Forelimb muscle (tissue), 1 donor: ENCODE results near the gene TUBB. TPM values are rescaled to one million over a fixed set of nuclear protein-coding genes. Genes with fewer than 3 reads are reported as not detected.
"Not testable (repeated sequence)": the region's sequence is repeated elsewhere in the genome, so short reads cannot be mapped to it uniquely, and the experiment has no call there.

Experiments
- DNase-seq: peaks from one replicate; pipeline ENCODE4 v3.0.0-alpha.2; 2013; ENCODE audit warnings: low read depth
- polyA plus RNA-seq: library from polyadenylated mRNA; unstranded; fragments of 120-200 nt; gene quantifications from one replicate; pipeline ENCODE4 v1.2.1, GENCODE V29; 2013; ENCODE audit not compliant: insufficient read length

TUBB gene
- polyA plus RNA-seq, 1 donor = 663 TPM

DNA sequence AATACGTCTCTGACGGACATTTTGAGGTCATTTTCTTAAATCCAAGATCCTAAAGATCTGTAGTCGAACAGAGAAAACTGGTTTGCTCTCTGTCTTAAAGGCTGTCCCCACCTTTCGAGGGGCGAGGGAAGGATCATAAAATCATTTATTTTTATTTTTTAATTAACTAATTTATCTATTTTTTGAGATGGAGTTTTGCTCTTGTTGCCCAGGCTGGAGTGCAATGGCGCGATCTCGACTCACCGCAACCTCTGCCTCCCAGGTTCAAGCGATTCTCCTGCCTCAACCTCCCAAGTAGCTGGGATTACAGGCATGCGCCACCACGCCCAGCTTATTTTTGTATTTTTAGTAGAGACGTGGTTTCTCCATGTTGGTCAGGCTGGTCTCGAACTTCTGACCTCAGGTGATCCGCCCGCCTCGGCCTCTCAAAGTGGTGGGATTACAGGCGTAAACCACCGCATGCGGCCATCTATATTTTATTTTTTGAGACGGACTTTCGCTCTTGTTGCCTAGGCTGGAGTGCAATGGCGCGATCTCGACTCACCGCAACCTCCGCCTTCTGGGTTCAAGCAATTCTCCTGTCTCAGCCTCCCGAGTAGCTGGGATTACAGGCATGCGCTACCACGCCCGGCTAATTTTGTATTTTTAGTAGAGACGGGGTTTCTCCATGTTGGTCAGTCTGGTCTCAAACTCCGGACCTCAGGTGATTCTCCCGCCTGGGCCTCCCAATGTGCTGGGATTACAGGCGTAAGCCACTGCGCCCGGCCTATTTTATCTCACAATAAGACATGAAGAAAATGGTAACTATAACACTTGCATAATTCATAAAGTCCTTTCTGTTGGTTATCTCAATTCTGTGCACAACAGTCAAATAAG is 2.1 kb upstream of the TUBB start:
- DNase-seq = not testable (repeated sequence)

DNA sequence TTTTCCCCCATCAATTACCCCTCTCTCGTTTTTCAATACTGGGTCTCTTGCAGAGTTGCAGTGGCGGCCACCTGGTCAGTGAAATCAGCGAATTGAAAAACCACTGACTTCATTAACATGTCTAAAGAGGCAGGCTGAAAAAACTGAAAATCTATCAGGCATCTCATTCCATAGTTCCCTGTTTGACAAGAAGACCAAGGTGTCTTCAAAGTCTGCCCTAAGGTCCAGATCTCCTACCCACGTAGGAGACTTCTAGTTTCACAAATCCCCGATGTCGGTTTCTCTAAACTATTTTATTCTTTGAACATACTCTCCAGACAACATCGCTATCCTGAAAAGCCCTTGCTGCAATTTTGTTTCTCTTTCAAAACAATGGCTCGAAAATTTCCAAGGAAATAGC is 796 bp upstream of the TUBB start:
- no peak for DNase-seq

DNA sequence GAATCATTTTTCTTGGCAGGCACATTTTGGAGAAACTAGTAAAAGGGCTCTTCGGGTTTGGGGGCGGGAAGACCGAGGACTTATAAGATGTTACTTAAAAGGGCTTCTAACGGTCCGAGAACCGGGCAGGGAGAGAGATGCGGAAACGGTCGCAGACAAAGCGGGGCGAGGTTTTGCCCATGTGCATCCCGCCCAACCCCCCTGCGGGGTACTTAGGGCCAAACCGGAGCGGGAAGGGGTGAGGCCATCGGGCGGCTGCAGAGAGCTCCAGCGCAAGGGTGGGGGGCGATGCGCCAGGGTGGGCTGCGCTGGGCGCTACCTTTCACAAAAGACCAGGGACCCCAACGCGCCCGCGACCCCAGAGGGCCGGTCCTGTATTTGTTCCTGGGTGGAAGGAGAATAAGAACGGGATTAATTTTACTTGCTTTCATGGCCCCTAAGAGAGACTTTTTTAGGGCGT is 616 bp downstream of the TUBB start:
- no peak for DNase-seq

DNA sequence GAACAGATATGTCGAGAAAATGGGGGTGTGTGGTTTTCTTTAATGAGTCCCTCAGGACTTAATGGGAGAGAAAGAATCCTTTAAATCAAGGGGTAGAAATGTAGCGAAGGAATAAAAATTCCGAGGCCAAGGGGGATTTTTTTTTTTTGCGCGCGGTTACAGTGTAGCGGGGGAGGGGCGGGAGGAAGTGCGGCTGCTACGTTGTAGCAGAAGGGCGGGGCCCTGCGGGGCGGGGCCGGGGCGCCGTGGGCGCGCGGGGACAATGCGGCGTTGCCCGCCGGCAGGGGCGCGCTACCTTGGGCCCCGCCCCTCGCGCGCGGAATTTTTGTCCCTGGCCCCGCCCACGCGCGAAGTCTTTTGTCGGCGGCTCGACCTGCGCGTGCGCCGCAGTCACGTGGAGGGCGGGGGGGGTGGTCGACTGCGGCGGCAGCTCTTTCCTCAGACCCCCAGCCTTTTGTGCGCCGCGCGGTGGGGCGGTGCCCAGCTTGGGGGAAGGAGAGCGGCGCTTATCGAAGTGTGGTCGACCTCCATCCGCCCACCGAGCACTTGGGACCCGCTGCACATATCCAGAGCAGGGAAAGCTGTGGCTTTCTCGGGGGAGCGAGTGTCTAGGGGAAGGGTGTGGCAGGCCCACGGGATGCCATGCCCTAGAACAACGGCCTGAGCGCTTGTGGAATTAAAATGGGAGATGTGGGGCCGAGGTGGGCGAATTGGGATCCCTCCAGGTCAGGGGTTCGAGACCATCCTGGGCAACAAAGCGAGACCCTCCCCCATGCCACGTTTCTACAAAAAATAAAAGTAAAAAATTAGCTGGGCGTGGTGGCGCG is 1.3 kb downstream of the TUBB start:
- peak; percentile 70 for DNase-seq

DNA sequence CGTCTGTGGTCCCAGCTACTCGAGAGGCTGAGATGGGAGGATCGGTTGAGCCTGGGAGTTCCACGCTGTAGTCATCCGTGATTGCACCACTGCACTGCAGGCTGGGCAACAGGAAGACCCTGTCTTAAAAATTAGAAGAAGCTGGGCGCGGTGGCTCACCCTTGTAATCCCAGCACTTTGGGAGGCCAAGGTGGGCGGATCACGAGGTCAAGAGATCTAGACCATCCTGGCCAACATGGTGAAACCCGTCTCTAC is 1.8 kb downstream of the TUBB start:
- not testable (repeated sequence) for DNase-seq

DNA sequence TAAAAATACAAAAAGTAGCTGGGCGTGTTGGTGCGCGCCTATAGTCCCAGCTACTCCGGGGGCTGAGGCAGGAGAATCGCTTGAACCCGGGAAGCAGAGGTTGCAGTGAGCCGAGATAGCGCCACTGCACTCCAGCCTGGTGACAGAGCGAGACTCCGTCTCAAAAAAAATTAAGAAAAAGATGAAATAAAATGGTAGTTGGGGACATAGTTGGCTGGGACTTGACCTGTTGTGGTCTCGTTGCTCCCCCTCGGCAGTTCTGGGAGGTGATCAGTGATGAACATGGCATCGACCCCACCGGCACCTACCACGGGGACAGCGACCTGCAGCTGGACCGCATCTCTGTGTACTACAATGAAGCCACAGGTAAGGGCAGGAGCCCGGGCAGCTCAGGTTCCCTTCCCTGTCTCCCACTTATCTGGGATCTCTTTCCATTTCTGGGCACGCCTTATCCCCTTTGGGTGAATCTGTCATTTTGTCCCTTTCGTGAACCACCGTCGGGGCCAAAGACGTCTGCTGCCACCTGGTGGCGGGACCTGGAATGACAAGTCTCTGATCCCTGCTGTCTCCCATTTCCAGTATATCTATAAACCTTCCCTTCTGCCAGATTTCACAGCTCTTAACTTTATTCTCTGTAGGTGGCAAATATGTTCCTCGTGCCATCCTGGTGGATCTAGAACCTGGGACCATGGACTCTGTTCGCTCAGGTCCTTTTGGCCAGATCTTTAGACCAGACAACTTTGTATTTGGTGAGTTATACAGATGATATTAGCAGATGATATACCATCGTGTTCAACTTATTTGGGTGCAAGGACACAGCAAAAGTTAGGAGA is 2.3 kb downstream of the TUBB start:
- no peak for DNase-seq

DNA sequence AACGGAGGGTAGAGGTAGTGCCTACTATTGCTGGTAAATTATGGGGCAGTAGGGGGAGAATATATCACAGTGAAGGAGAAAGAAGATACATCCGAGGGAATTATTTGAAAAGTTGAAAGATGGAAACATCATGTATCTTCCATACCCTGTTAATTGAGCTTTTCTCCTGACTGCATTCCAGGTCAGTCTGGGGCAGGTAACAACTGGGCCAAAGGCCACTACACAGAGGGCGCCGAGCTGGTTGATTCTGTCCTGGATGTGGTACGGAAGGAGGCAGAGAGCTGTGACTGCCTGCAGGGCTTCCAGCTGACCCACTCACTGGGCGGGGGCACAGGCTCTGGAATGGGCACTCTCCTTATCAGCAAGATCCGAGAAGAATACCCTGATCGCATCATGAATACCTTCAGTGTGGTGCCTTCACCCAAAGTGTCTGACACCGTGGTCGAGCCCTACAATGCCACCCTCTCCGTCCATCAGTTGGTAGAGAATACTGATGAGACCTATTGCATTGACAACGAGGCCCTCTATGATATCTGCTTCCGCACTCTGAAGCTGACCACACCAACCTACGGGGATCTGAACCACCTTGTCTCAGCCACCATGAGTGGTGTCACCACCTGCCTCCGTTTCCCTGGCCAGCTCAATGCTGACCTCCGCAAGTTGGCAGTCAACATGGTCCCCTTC is 3.1 kb downstream of the TUBB start:
- DNase-seq = not testable (repeated sequence)

DNA sequence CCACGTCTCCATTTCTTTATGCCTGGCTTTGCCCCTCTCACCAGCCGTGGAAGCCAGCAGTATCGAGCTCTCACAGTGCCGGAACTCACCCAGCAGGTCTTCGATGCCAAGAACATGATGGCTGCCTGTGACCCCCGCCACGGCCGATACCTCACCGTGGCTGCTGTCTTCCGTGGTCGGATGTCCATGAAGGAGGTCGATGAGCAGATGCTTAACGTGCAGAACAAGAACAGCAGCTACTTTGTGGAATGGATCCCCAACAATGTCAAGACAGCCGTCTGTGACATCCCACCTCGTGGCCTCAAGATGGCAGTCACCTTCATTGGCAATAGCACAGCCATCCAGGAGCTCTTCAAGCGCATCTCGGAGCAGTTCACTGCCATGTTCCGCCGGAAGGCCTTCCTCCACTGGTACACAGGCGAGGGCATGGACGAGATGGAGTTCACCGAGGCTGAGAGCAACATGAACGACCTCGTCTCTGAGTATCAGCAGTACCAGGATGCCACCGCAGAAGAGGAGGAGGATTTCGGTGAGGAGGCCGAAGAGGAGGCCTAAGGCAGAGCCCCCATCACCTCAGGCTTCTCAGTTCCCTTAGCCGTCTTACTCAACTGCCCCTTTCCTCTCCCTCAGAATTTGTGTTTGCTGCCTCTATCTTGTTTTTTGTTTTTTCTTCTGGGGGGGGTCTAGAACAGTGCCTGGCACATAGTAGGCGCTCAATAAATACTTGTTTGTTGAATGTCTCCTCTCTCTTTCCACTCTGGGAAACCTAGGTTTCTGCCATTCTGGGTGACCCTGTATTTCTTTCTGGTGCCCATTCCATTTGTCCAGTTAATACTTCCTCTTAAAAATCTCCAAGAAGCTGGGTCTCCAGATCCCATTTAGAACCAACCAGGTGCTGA is 3.9 kb downstream of the TUBB start:
- not testable (repeated sequence) for DNase-seq

DNA sequence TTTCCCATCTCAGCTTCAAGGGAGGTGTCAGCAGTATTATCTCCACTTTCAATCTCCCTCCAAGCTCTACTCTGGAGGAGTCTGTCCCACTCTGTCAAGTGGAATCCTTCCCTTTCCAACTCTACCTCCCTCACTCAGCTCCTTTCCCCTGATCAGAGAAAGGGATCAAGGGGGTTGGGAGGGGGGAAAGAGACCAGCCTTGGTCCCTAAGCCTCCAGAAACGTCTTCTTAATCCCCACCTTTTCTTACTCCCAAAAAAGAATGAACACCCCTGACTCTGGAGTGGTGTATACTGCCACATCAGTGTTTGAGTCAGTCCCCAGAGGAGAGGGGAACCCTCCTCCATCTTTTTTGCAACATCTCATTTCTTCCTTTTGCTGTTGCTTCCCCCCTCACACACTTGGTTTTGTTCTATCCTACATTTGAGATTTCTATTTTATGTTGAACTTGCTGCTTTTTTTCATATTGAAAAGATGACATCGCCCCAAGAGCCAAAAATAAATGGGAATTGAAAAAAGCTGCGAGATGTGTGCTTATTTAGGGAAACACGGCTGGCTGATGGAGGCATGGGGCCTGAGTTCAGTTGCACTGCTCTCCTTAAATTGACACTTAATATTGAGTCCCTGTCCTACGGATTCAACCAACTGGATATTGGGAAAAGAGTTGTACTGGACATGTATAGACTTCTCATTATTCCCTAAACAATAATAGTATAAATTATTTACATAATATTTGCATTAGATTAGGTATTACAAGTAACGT is 4.9 kb downstream of the TUBB start:
- DNase-seq = no peak

DNA sequence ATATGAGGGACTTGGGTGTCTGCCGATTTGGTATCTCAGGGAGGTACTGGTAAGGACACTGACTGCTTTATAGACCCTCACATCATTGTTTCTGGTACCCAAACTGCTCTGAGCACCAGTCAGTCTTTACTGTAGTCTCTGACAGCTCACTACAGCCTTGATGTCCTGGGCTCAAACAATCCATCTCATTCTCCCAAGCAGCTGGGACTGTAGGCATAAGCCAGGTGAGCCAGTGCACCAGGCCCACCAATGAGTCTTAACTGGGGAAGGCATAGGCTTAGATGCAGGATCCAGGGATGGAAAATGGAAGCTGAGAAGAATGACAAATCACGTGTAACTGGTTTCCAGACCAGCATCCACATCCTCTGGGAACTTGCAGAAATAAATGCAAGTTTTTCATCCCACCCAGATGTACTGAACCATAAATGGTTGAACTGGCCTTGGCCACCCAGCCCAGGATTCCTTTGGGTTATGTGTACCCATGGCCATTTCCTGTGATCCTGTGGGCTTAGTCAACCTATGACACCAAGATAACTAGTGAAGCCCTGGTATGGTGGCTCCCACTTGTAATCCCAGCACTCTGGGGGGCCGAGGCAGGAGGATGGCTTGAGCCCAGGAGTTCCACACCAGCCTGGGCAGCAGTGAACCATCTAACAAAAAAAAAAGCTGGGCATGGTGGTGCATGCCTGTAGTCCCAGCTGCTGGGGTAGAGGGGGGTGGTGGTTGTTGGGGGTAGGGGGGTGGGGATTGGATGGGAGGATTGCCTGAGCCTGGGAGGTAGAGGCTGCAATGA is 5.8 kb downstream of the TUBB start:
- no peak for DNase-seq

DNA sequence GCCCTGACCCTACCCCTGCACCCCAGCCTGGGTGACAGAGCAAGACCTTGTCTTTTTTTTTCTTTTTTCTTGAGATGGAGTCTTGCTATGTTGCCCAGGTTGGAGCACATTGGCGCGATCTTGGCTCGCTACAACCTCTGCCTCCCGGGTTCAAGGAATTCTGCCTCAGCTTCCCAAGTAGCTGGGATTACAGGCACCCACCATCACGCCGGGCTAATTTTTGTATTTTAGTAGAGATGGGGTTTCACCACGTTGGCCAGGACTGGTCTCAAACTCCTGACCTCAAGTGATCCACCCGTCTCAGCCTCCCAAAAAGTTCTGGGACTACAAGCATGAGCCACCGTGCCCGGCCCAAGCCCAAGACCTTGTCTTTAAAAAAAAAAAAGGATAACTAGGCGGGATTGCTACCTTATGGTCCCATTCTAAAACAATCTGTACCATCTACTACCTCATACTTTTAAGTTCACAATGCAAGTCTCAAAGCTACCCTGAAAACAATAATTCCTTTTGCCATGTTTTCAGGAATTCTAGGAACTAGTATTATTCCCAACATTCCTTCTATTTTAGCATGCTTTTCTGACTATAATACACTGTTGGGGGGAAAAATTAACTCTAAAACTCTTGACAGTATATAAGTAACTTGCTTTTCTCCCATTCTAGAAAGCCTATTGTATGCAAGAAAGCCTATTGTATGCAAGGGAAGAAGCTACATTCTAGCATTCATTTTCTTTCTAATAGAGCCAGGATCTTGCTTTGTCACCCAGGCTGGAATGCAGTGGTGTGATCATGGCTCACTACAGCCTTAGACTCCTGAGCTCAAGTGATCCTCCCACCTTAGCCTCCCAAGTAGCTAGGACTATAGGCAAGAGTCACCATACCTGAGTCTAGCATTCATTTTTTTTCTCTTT is 6.6 kb downstream of the TUBB start:
- DNase-seq = no peak

DNA sequence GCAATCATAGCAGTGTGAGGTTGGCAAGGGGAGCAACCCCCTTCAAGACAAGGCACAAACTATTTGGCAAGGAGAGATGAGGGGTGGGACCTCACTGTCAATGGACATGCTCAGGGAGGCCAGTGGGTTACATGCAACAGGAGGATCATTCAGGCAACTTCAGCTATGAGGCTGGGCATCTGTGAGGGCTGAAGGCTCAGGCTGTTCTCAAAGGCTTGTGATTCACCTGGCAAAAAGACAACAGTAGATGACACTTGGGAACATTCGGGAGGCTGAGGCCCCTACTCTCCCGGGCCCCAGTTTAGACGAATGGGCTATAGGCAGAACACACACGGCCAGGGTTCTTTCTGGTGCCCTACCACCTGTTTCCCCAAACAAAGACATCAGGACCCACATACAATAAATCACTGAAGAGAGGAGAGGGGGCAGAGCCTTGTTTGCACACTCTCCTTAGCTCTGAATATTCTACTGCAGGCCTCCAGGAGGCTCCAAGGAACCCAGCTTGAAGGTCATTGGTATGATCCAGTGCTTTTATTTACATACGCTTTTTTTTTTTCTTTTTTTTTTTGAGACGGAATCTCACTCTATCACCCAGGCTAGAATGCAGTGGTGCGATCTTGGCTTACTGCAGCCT is 7.9 kb downstream of the TUBB start:
- DNase-seq = no peak

DNA sequence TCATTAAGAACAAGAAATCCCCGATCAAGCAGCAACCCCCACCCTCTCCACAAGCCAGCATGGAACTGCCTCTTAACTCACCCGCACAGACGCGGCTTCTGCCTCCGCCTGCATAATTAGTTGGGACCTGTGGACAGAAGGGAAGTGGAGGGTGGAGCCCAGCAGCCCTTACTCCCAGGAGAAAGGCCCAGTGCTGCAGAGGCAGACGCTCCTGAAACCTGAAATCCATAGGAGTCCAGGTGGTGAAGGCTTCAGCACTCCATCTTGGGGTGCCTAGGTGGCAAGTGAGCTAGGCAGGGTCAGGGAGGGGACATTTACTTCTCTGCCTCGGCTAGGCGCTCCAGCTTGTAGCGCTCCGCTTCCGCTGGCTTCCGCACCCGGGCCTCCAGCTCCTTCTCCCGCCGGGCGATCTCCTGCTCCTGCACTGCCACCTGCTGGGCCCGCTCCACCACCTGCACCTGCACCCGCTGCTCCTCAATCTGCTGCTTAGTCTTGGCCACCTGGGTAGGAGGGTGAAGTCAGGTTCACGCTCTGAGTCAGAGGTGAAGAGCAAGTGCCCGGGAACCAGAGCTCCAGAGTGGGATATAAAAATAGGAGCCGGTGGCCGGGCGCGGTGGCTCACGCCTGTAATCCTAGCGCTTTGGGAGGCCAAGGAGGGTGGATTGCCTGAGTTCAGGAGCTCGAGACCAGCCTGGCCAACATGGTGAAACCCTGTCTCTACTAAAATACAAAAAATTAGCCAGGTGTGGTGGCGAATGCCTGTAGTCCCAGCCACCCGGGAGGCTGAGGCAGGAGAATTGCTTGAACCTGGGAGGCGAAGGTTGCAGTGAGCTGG is 10.7 kb downstream of the TUBB start:
- DNase-seq = no peak

DNA sequence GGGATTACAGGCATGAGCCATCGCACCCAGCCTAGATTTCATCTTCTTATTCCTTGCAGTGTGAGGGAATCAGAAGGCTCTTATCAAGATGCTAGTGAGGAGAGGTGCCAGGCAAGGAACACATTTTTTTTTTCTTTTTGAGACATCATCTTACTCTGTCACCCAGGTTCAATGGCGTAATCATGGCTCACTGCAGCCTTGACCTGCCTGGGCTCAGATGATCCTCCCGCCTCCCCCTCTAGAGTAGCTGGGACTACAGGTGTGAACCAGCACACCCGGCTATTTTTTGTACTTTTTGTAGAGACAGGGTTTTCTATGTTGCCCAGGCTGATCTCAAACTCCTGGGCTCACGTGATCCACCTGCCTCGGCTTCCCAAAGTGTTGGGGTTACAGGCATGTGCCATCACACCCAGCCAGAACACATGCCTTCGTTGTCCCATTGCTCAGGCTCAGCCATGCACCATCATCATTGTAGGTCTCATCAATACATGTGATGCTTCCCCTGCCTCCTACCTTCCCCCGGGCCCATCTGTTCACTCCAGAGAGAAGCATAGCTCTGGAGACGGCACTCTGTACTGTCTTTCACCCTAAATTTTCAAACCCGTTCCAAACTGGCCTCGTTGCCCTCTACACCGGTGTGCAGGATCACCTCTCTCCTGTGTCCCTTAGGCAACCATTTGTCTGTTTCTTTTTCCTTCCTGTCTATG is 12.2 kb downstream of the TUBB start:
- no peak for DNase-seq

DNA sequence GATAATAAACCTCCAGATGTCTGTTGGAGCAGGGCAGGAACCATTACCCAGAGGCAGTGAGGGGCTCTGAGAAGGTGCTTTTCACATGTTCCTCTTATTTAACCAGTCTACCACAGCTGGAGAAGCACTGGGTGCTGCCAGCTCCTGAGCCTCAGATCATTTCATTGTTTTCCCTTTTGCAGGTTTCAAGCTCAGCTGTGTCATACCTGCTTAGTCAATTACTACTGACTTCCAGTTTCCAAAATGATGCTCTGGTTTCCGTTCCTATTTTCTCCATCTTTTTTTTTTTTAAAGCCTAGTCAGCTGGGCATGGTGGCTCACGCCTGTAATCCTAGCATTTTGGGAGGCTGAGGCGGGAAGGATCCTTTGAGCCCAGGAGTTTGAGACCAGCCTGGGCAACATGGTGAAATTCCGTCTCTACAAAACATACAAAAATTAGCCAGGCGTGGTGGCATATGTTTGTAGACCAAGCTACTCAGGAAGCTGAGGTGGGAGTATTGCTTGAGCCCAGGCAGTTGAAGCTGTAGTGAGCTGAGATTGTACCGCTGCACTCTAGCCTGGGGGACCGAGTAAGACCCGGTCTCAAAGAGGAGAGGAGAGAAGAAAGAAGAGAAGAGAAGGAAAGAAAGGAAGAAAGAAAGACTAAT is 15.6 kb downstream of the TUBB start:
- DNase-seq = no peak
